K562 (cell line): Measurements from ENCODE around the gene CWF19L2. TPM values are rescaled to one million over a fixed set of nuclear protein-coding genes. Genes with fewer than 3 reads are reported as not detected.

Experiments used
- ATAC-seq: fragments of 200-7000 bp; cut with Tn5 transposase; 3 replicates; pipeline ENCODE4 v1.9.1; 2020; ENCODE audit warnings: moderate library complexity
- BruUV-seq: library from RNA; stranded (reverse); fragments of 400-500 nt; replicated peaks from 2 replicates; lab custom pipeline; 2021; lab: Mats Ljungman, UMichigan
- CTCF ChIA-PET: fragments of 300-600 bp; formaldehyde crosslinking; extraction: SDS; loops from one replicate; lab custom pipeline; 2021; ENCODE audit warnings: low intra/inter-chr PET ratio; lab: Yijun Ruan, JAX
- POLR2A ChIA-PET: fragments of 300-600, 350-650 bp; sonication (Branson Sonifier 250); formaldehyde crosslinking; extraction: SDS; loops from one replicate; lab custom pipeline; 2021; ENCODE audit warnings: antibody characterized with exemption, inconsistent platforms; lab: Yijun Ruan, JAX
- DNase-seq, 4 experiments: peaks; one replicate each; pipeline versions ENCODE4 v3.0.0 to v3.0.0-alpha.2; 2011 to 2018; ENCODE audit warnings: low spot score in 3 of 4, mixed read lengths in 3 of 4; ENCODE audit errors: extremely low read depth in 1 of 4
- FAIRE-seq: peaks from 2 replicates; lab custom pipeline; 2011; peaks lifted over from hg19 to GRCh38; lab: Jason Lieb, UNC
- H2AFZ ChIP-seq: 2 replicates; pipeline ENCODE4 v1.6.0; 2011; ENCODE audit warnings: low read depth, low read length, control low read depth, inconsistent platforms
- H3K27ac ChIP-seq: fragments of 200-600 bp; 3 replicates; pipeline ENCODE4 v1.8.0; 2011; ENCODE audit warnings: low read depth, mild to moderate bottlenecking, control low read depth, inconsistent platforms, low read length, moderate library complexity, mixed read lengths; ENCODE audit errors: extremely low read depth
- H3K27me3 ChIP-seq, 2 experiments: fragments of 300-600 bp in 1 of 2; 2 replicates in 1 of 2; 3 replicates in 1 of 2; pipeline versions ENCODE4 v1.6.0 to v1.8.0; 2011; ENCODE audit warnings: inconsistent platforms in 2 of 2, low read length in 2 of 2, mild to moderate bottlenecking in 1 of 2, mixed read lengths in 1 of 2, moderate library complexity in 1 of 2; ENCODE audit not compliant: control insufficient read depth in 2 of 2, insufficient read depth in 2 of 2
- H3K36me3 ChIP-seq: fragments of 300-600 bp; 3 replicates; pipeline ENCODE4 v1.8.0; 2011; ENCODE audit warnings: mild to moderate bottlenecking, low read length, inconsistent platforms; ENCODE audit not compliant: control insufficient read depth, insufficient read depth
- H3K4me1 ChIP-seq, 2 experiments: fragments of 200-600 bp in 1 of 2; replicated peaks in 1 of 2; 2 replicates in 1 of 2; 3 replicates in 1 of 2; pipeline versions ENCODE4 v1.5.1 to v1.8.0; 2011; ENCODE audit warnings: inconsistent platforms in 2 of 2, low read length in 2 of 2, mild to moderate bottlenecking in 1 of 2, mixed read lengths in 1 of 2, moderate library complexity in 1 of 2; ENCODE audit not compliant: control insufficient read depth in 2 of 2, insufficient read depth in 2 of 2
- H3K4me2 ChIP-seq: 2 replicates; pipeline ENCODE4 v1.6.1; 2011; ENCODE audit warnings: low read length, control low read depth, inconsistent platforms, mixed read lengths; ENCODE audit not compliant: insufficient read depth
- H3K4me3 ChIP-seq: fragments of 200-600 bp; sonication (generic), shearing (Covaris generic); 2 replicates; pipeline ENCODE4 v1.5.1; 2016; ENCODE audit warnings: control low read depth, inconsistent platforms
- H3K79me2 ChIP-seq: fragments of 200-600 bp; 3 replicates; pipeline ENCODE4 v1.8.0; 2011; ENCODE audit warnings: low read length, inconsistent platforms; ENCODE audit not compliant: control insufficient read depth, insufficient read depth
- H3K9ac ChIP-seq, 2 experiments: 2 replicates each; pipeline versions ENCODE4 v1.6.0 to v1.6.1; 2011; ENCODE audit warnings: low read depth in 2 of 2, low read length in 2 of 2, control low read depth in 1 of 2, inconsistent platforms in 1 of 2, mild to moderate bottlenecking in 1 of 2, mixed read lengths in 1 of 2; ENCODE audit not compliant: insufficient read depth in 1 of 2
- H3K9me1 ChIP-seq: one replicate; pipeline ENCODE4 v1.6.0; 2011; ENCODE audit warnings: inconsistent platforms, mild to moderate bottlenecking, low read length, moderate library complexity; ENCODE audit not compliant: control insufficient read depth, insufficient read depth
- H3K9me3 ChIP-seq: replicated peaks from 2 replicates; pipeline ENCODE4 v1.5.1; 2011; ENCODE audit warnings: low read depth, low read length, inconsistent platforms; ENCODE audit not compliant: control insufficient read depth, insufficient read depth
- H4K20me1 ChIP-seq: replicated peaks from 2 replicates; pipeline ENCODE4 v1.6.1; 2011; ENCODE audit warnings: low read length, inconsistent platforms, mixed read lengths; ENCODE audit not compliant: control insufficient read depth, insufficient read depth
- CBX8 ChIP-seq: fragments of 200-600 bp; sonication (generic); IDR thresholded peaks from 2 replicates; pipeline ENCODE4 v1.6.1; 2012; ENCODE audit warnings: borderline replicate concordance, mixed run types, low read depth, mild to moderate bottlenecking, moderate library complexity, mixed read lengths, low read length, control low read depth, inconsistent platforms; ENCODE audit not compliant: poor library complexity, severe bottlenecking; ENCODE audit errors: extremely low read depth
- CXXC5 ChIP-seq: fragments of 250-450 bp; sonication (Bioruptor Pico); IDR thresholded peaks from 2 replicates; pipeline ENCODE4 v1.8.0; 2022; ENCODE audit warnings: inconsistent platforms, mild to moderate bottlenecking, moderate library complexity
- JUN ChIP-seq, 2 experiments: sonication (generic) in 1 of 2; formaldehyde crosslinking in 1 of 2; IDR thresholded peaks; 2 replicates each; pipeline versions ENCODE4 v1.6.1 to v1.8.0; 2012 to 2022; ENCODE audit warnings: borderline replicate concordance in 2 of 2, mild to moderate bottlenecking in 2 of 2, improper control_type of control experiment in 1 of 2, low read depth in 1 of 2, low read length in 1 of 2, missing genetic modification reagents in 1 of 2
- RBM39 ChIP-seq: fragments of 200-400 bp; formaldehyde crosslinking; optimal IDR thresholded peaks from 2 replicates; pipeline ENCODE3; 2018; ENCODE audit warnings: low read depth, low read length
- SP1 ChIP-seq: sonication (generic); formaldehyde crosslinking; IDR thresholded peaks from 2 replicates; pipeline ENCODE4 v1.8.1; 2022; ENCODE audit warnings: mild to moderate bottlenecking, missing genetic modification reagents
- SPI1 ChIP-seq: IDR thresholded peaks from 2 replicates; pipeline ENCODE4 v1.6.1; 2011; ENCODE audit warnings: low read depth, low read length, control low read depth, borderline replicate concordance
- YY1 ChIP-seq, 3 experiments: IDR thresholded peaks; 2 replicates each; pipeline ENCODE4 v1.6.1; 2011; ENCODE audit warnings: low read length in 2 of 3, mild to moderate bottlenecking in 2 of 3, moderate library complexity in 2 of 3, borderline replicate concordance in 1 of 3, control low read depth in 1 of 3, low read depth in 1 of 3; ENCODE audit not compliant: insufficient read depth in 3 of 3, insufficient replicate concordance in 2 of 3, control insufficient read depth in 1 of 3, insufficient read length in 1 of 3; ENCODE audit errors: extremely low read depth in 1 of 3
- WGBS: fragments of 100-300 bp; shearing (Covaris generic); methylation state at CpG from one replicate; pipeline ENCODE4 v1.1.6; 2016; ENCODE audit warnings: low coverage, mixed read lengths; ENCODE audit not compliant: insufficient coverage; ENCODE audit errors: missing lambda C conversion rate; 5-methylcytosine and 5-hydroxymethylcytosine counted together
- in situ Hi-C: fragments of 300-500 bp; cut with MboI; formaldehyde crosslinking; loops from 4 replicates; pipeline ENCODE4 v1.15.0; 2018; ENCODE audit warnings: inconsistent platforms, mixed read lengths
- intact Hi-C: fragments of 100-400 bp; cut with micrococcal nuclease; formaldehyde crosslinking; loops from 2 replicates; pipeline ENCODE4 v1.14.2; 2022
- polyA plus RNA-seq, 8 experiments: library from polyadenylated mRNA; depleted of rRNA in 4 of 8; stranded (reverse) in 5 of 8; unstranded in 3 of 8; fragments of >200 nt; fragmentation: Nextera tagmentation in 2 of 8; fragmentation: Illumina TruSeq in 1 of 8; extraction: Ambion mirVana in 2 of 8; extraction: Trizol in 1 of 8; gene quantifications; 2 replicates each; pipeline versions ENCODE4 v1.2.1 to v1.2.3, GENCODE V29; 2011 to 2014; ENCODE audit warnings: inconsistent platforms in 1 of 8, missing spikeins in 1 of 8
- total RNA-seq, 7 experiments: library from RNA; depleted of rRNA in 6 of 7; stranded (reverse); fragments of >200 nt in 6 of 7; fragmentation: Illumina TruSeq in 2 of 7; extraction: Trizol in 2 of 7; gene quantifications; 2 replicates each; pipeline versions ENCODE4 v1.2.1 to v1.2.3, GENCODE V29; 2011 to 2021; ENCODE audit warnings: low replicate concordance in 1 of 7
- TF ChIP-seq, protein P1 (sequence below), 2 experiments: fragments of 200-800 bp in 1 of 2; sonication (Bioruptor generic) in 1 of 2; sonication (generic) in 1 of 2; formaldehyde crosslinking in 1 of 2; IDR thresholded peaks in 1 of 2; conservative IDR thresholded peaks in 1 of 2; 2 replicates each; pipeline versions ENCODE4 v1.5.0 to v1.6.1; 2016 to 2020; ENCODE audit warnings: missing compliant biosample characterization in 1 of 2, missing genetic modification characterization in 1 of 2, missing genetic modification reagents in 1 of 2

The CWF19L2 gene
- total and polyA plus RNA-seq, 9 of the 15 experiments (the other 6 are each of a cell fraction or from before 2014, with no cell fraction given) = 4.7 to 23.3 (median 10.2) TPM

DNA sequence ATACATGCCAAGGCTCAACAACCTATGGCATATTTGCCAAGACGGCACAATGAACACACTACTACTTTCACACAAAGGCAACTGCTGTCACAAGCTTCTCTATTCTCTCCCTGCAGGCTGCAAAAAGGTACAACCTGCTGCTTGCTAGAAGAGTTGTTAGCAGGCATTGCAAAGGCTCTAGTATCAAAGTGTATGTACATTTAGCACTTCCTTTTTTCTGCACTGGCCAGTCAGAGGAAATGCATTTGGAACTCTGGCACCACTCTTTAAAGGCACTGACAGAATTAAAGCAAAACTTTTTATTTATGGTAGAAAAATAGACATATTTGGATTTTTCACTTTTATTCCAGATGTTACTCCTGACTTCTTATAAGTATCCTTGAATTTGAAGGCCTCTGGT, 125.9 kb downstream of the CWF19L2 start:
- ATAC-seq (no peak), DNase-seq (no peak), FAIRE-seq (no peak)
- Histone ChIP-seq H4K20me1 (no peaks in the 10 kb centered on the region), H3K36me3 (peaks cover 18% of the 10 kb centered on the region; the same call in 1 of the 3 replicates), H3K9me1 (no peaks in the 10 kb centered on the region), H3K4me3 (no peak overlapping the region), H2AFZ (no peak overlapping the region), H3K79me2 (no peaks in the 10 kb centered on the region), H3K9me3 (no peaks in the 10 kb centered on the region), H3K4me1 (no peaks in the 10 kb centered on the region), H3K27me3 (no peaks in the 10 kb centered on the region), H3K27ac (no peak overlapping the region), H3K4me2 (no peak overlapping the region), H3K9ac (no peak overlapping the region)
- intact Hi-C loops = no loop called here
- CTCF ChIA-PET = no interaction called here
- POLR2A ChIA-PET = no interaction called here
- BruUV-seq = no TSS peak
- in situ Hi-C loops = no loop called here
- WGBS = 71% methylated on average over 1 of the region's 1 CpG
- TF ChIP-seq, protein P1, sequence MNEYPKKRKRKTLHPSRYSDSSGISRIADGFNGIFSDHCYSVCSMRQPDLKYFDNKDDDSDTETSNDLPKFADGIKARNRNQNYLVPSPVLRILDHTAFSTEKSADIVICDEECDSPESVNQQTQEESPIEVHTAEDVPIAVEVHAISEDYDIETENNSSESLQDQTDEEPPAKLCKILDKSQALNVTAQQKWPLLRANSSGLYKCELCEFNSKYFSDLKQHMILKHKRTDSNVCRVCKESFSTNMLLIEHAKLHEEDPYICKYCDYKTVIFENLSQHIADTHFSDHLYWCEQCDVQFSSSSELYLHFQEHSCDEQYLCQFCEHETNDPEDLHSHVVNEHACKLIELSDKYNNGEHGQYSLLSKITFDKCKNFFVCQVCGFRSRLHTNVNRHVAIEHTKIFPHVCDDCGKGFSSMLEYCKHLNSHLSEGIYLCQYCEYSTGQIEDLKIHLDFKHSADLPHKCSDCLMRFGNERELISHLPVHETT (CRISPR knock-in tag; conservative IDR thresholded peaks at IDR 0.05 in 1 of 2, IDR thresholded peaks at IDR 0.05 in 1 of 2) = no peak
- TF ChIP-seq SPI1 = peak; percentile 69; the same call in 1 of the 2 replicates

GRCh38 chr11:107329164-107329563, 128.5 kb downstream of the CWF19L2 start:
- DNase-seq (no peak), FAIRE-seq (no peak), ATAC-seq (no peak)
- Histone ChIP-seq H3K9ac (no peak overlapping the region), H3K27me3 (no peaks in the 10 kb centered on the region), H3K36me3 (peaks cover 23% of the 10 kb centered on the region; the same call in 2 of the 3 replicates), H3K4me3 (no peak overlapping the region), H3K4me1 (no peaks in the 10 kb centered on the region), H3K4me2 (no peak overlapping the region), H3K79me2 (no peaks in the 10 kb centered on the region), H4K20me1 (no peaks in the 10 kb centered on the region), H3K9me3 (no peaks in the 10 kb centered on the region), H3K9me1 (no peaks in the 10 kb centered on the region), H3K27ac (no peak overlapping the region), H2AFZ (no peak overlapping the region)
- in situ Hi-C loops = no loop called here
- ChIA-PET CTCF (no interaction called here), POLR2A (no interaction called here)
- no peak for TF ChIP-seq YY1 (IDR thresholded peaks at IDR 0.05; ENCODE audit: borderline replicate concordance in 1 of 3, control insufficient read depth in 1 of 3, extremely low read depth in 1 of 3, insufficient read depth in 3 of 3, insufficient read length in 1 of 3, insufficient replicate concordance in 2 of 3, low read depth in 1 of 3, low read length in 2 of 3)
- TF ChIP-seq CXXC5 (CRISPR knock-in tag) = no peak
- TF ChIP-seq SP1 (CRISPR knock-in tag) = no peak
- no peak for TF ChIP-seq JUN (IDR thresholded peaks at IDR 0.05; ENCODE audit: borderline replicate concordance, low read depth, low read length)
- no peak for TF ChIP-seq JUN (CRISPR knock-in tag; IDR thresholded peaks at IDR 0.05; ENCODE audit: borderline replicate concordance)
- TF ChIP-seq RBM39 = no peak
- TF ChIP-seq CBX8 = no peak
- no TSS peak for BruUV-seq
- intact Hi-C loops = no loop called here
- WGBS = 96% methylated on average over 3 of the region's 3 CpGs
